LNCAP (cell line): ENCODE results near the gene KYNU.

ENCODE experiments used
- CTCF ChIP-seq: fragments of 450-650 bp; IDR thresholded peaks from 2 replicates; pipeline ENCODE4 v1.5.1; 2017; ENCODE audit warnings: mild to moderate bottlenecking

The KYNU gene

GRCh38 chr2:143051465-143051864 is 174.0 kb downstream of the KYNU start:
- TF ChIP-seq CTCF = no peak

GRCh38 chr2:143056550-143056949 is 179.1 kb downstream of the KYNU start:
- TF ChIP-seq CTCF = no peak

- TF ChIP-seq CTCF = no peak
These were observed 181.4 kb downstream of the KYNU start for GRCh38 chr2:143058851-143059250.

- no peak for TF ChIP-seq CTCF
These were observed 186.2 kb downstream of the KYNU start for GRCh38 chr2:143063612-143064200.

- TF ChIP-seq CTCF = no peak
These were observed 190.6 kb downstream of the KYNU start for GRCh38 chr2:143068094-143068493.

- no peak for TF ChIP-seq CTCF
These were observed 191.0 kb downstream of the KYNU start for GRCh38 chr2:143068509-143068908.

GRCh38 chr2:143070704-143071103 is 193.2 kb downstream of the KYNU start:
- TF ChIP-seq CTCF = no peak
